BLaER1 (cell line): ENCODE results near the gene UBE3C.

Source experiments
- H3K27ac ChIP-seq: shearing (Covaris generic); formaldehyde crosslinking; 2 replicates; pipeline ENCODE4 v1.8.1; 2022
- H3K27me3 ChIP-seq: shearing (Covaris generic); formaldehyde crosslinking; 2 replicates; pipeline ENCODE4 v1.8.1; 2022
- H3K36me3 ChIP-seq: shearing (Covaris generic); formaldehyde crosslinking; 2 replicates; pipeline ENCODE4 v1.8.1; 2022
- H3K4me1 ChIP-seq: shearing (Covaris generic); formaldehyde crosslinking; 2 replicates; pipeline ENCODE4 v1.8.1; 2022
- H3K4me2 ChIP-seq: shearing (Covaris generic); formaldehyde crosslinking; 2 replicates; pipeline ENCODE4 v1.8.1; 2022
- H3K4me3 ChIP-seq: shearing (Covaris generic); formaldehyde crosslinking; 2 replicates; pipeline ENCODE4 v1.8.1; 2022
- H3K9ac ChIP-seq: shearing (Covaris generic); formaldehyde crosslinking; 2 replicates; pipeline ENCODE4 v1.8.1; 2022
- H3K9me3 ChIP-seq: shearing (Covaris generic); formaldehyde crosslinking; 2 replicates; pipeline ENCODE4 v1.8.1; 2022
- H4K20me1 ChIP-seq: shearing (Covaris generic); formaldehyde crosslinking; 2 replicates; pipeline ENCODE4 v1.8.1; 2022
- Cebpa-rat ChIP-seq: shearing (Covaris generic); IDR thresholded peaks from 2 replicates; pipeline ENCODE4 v1.8.1; 2022

The UBE3C gene

GRCh38 chr7:157194948-157195347 lies 56.2 kb downstream of the UBE3C start:
- no peak overlapping the region for H3K4me3 ChIP-seq
- no peaks in the 10 kb centered on the region for H3K9me3 ChIP-seq
- no peaks in the 10 kb centered on the region for H3K4me1 ChIP-seq
- H3K27me3 ChIP-seq: no peaks in the 10 kb centered on the region
- H4K20me1 ChIP-seq: peaks cover 41% of the 10 kb centered on the region; the same call in 1 of the 2 replicates
- H3K9ac ChIP-seq: no peak overlapping the region
- H3K36me3 ChIP-seq: peaks cover 93% of the 10 kb centered on the region
- TF ChIP-seq Cebpa-rat: no peak
- H3K4me2 ChIP-seq: no peak overlapping the region
- no peak overlapping the region for H3K27ac ChIP-seq

- Histone ChIP-seq H3K9ac (no peak overlapping the region), H3K9me3 (no peaks in the 10 kb centered on the region), H3K4me2 (no peak overlapping the region), H3K4me3 (no peak overlapping the region), H3K4me1 (no peaks in the 10 kb centered on the region), H3K27me3 (no peaks in the 10 kb centered on the region), H3K36me3 (peaks cover 93% of the 10 kb centered on the region), H3K27ac (no peak overlapping the region), H4K20me1 (peaks cover 32% of the 10 kb centered on the region; the same call in 1 of the 2 replicates)
- no peak for TF ChIP-seq Cebpa-rat
These were observed 57.1 kb downstream of the UBE3C start for GRCh38 chr7:157195868-157196267.

- no peak overlapping the region for H3K9ac ChIP-seq
- no peak for TF ChIP-seq Cebpa-rat
- H3K36me3 ChIP-seq: peaks cover 94% of the 10 kb centered on the region
- H3K27ac ChIP-seq: no peak overlapping the region
- H3K4me2 ChIP-seq: no peak overlapping the region
- peaks cover 8% of the 10 kb centered on the region; the same call in 1 of the 2 replicates for H4K20me1 ChIP-seq
- no peaks in the 10 kb centered on the region for H3K9me3 ChIP-seq
- no peaks in the 10 kb centered on the region for H3K4me1 ChIP-seq
- no peak overlapping the region for H3K4me3 ChIP-seq
- no peaks in the 10 kb centered on the region for H3K27me3 ChIP-seq
These were observed 65.4 kb downstream of the UBE3C start for GRCh38 chr7:157204134-157204533.

GRCh38 chr7:157205438-157205837 lies 66.7 kb downstream of the UBE3C start:
- peaks cover 96% of the 10 kb centered on the region for H3K36me3 ChIP-seq

GRCh38 chr7:157208571-157209413 lies 70.1 kb downstream of the UBE3C start:
- H3K4me3 ChIP-seq: no peak overlapping the region
- H4K20me1 ChIP-seq: peaks cover 15% of the 10 kb centered on the region; the same call in 1 of the 2 replicates
- no peak overlapping the region for H3K9ac ChIP-seq
- H3K27ac ChIP-seq: no peak overlapping the region
- H3K4me2 ChIP-seq: no peak overlapping the region
- no peaks in the 10 kb centered on the region for H3K27me3 ChIP-seq
- H3K9me3 ChIP-seq: no peaks in the 10 kb centered on the region
- TF ChIP-seq Cebpa-rat: no peak
- H3K36me3 ChIP-seq: peaks cover 94% of the 10 kb centered on the region
- H3K4me1 ChIP-seq: no peaks in the 10 kb centered on the region

More at GRCh38 chr7:157205438-157205837, 66.7 kb downstream of the UBE3C start:
- no peak overlapping the region for H3K4me2 ChIP-seq
- no peaks in the 10 kb centered on the region for H3K27me3 ChIP-seq
- H3K27ac ChIP-seq: no peak overlapping the region
- H3K9me3 ChIP-seq: no peaks in the 10 kb centered on the region
- TF ChIP-seq Cebpa-rat: no peak
- peaks cover 8% of the 10 kb centered on the region; the same call in 1 of the 2 replicates for H4K20me1 ChIP-seq
- no peaks in the 10 kb centered on the region for H3K4me1 ChIP-seq
- H3K4me3 ChIP-seq: no peak overlapping the region
- H3K9ac ChIP-seq: no peak overlapping the region

- Histone ChIP-seq H3K9me3 (no peaks in the 10 kb centered on the region), H3K4me3 (no peak overlapping the region), H3K36me3 (peaks cover 78% of the 10 kb centered on the region), H3K4me1 (no peaks in the 10 kb centered on the region), H3K27me3 (no peaks in the 10 kb centered on the region), H3K27ac (no peak overlapping the region), H3K9ac (no peak overlapping the region), H4K20me1 (0 out of 2 replicates have a peak, but pooled peaks cover 7% of the 10 kb centered on the region), H3K4me2 (no peak overlapping the region)
- no peak for TF ChIP-seq Cebpa-rat
These were observed 72.0 kb downstream of the UBE3C start for GRCh38 chr7:157210682-157211081.

GRCh38 chr7:157211690-157212089 lies 73.0 kb downstream of the UBE3C start:
- Histone ChIP-seq H3K27me3 (no peaks in the 10 kb centered on the region), H3K9me3 (no peaks in the 10 kb centered on the region), H3K9ac (no peak overlapping the region), H3K4me2 (no peak overlapping the region), H3K4me3 (no peak overlapping the region), H4K20me1 (0 out of 2 replicates have a peak, but pooled peaks cover 7% of the 10 kb centered on the region), H3K36me3 (peaks cover 78% of the 10 kb centered on the region), H3K4me1 (no peaks in the 10 kb centered on the region), H3K27ac (no peak overlapping the region)
- TF ChIP-seq Cebpa-rat: no peak

GRCh38 chr7:157219154-157219553 lies 80.4 kb downstream of the UBE3C start:
- no peak overlapping the region for H3K4me2 ChIP-seq

GRCh38 chr7:157220916-157221569 lies 82.3 kb downstream of the UBE3C start:
- no peaks in the 10 kb centered on the region for H3K27me3 ChIP-seq
- no peak overlapping the region for H3K4me3 ChIP-seq
- H3K27ac ChIP-seq: no peak overlapping the region
- 0 out of 2 replicates have a peak, but pooled peaks cover 10% of the 10 kb centered on the region for H4K20me1 ChIP-seq
- no peaks in the 10 kb centered on the region for H3K4me1 ChIP-seq
- no peak overlapping the region for H3K9ac ChIP-seq
- TF ChIP-seq Cebpa-rat: no peak
- peaks cover 86% of the 10 kb centered on the region for H3K36me3 ChIP-seq
- no peak overlapping the region for H3K4me2 ChIP-seq
- H3K9me3 ChIP-seq: no peaks in the 10 kb centered on the region

More at GRCh38 chr7:157219154-157219553, 80.4 kb downstream of the UBE3C start:
- no peak overlapping the region for H3K4me3 ChIP-seq
- 0 out of 2 replicates have a peak, but pooled peaks cover 10% of the 10 kb centered on the region for H4K20me1 ChIP-seq
- no peak for TF ChIP-seq Cebpa-rat
- H3K27ac ChIP-seq: no peak overlapping the region
- peaks cover 81% of the 10 kb centered on the region for H3K36me3 ChIP-seq
- no peaks in the 10 kb centered on the region for H3K4me1 ChIP-seq
- H3K9me3 ChIP-seq: no peaks in the 10 kb centered on the region
- H3K9ac ChIP-seq: no peak overlapping the region
- H3K27me3 ChIP-seq: no peaks in the 10 kb centered on the region

- no peaks in the 10 kb centered on the region for H3K9me3 ChIP-seq
- H3K4me2 ChIP-seq: no peak overlapping the region
- peaks cover 86% of the 10 kb centered on the region for H3K36me3 ChIP-seq
- H3K27me3 ChIP-seq: no peaks in the 10 kb centered on the region
- peaks cover 19% of the 10 kb centered on the region; the same call in 1 of the 2 replicates for H4K20me1 ChIP-seq
- no peak overlapping the region for H3K4me3 ChIP-seq
- H3K4me1 ChIP-seq: no peaks in the 10 kb centered on the region
- TF ChIP-seq Cebpa-rat: no peak
- no peak overlapping the region for H3K27ac ChIP-seq
- no peak overlapping the region for H3K9ac ChIP-seq
These were observed 84.0 kb downstream of the UBE3C start for GRCh38 chr7:157222687-157223086.
